Endothelial cell of umbilical vein (primary cell): Measurements from ENCODE around the gene MRC2.

ENCODE experiments used
- FOS ChIP-seq: IDR thresholded peaks from 2 replicates; pipeline ENCODE4 v1.6.1; 2011; ENCODE audit warnings: mild to moderate bottlenecking, low read length, moderate library complexity, borderline replicate concordance; ENCODE audit not compliant: insufficient read depth
- POLR2AphosphoS5 ChIP-seq: IDR thresholded peaks from 2 replicates; pipeline ENCODE4 v1.6.1; 2012; ENCODE audit warnings: low read depth, mild to moderate bottlenecking, control low read depth, low read length, moderate library complexity; ENCODE audit not compliant: insufficient read depth

GRCh38 chr17:62741290-62741689, 113.8 kb downstream of the MRC2 start:
- no peak for TF ChIP-seq POLR2AphosphoS5
- no peak for TF ChIP-seq FOS
